Placental epithelial cell (primary cell): ENCODE measurements around the gene DCUN1D2. TPM values are rescaled to one million over a fixed set of nuclear protein-coding genes. Genes with fewer than 3 reads are reported as not detected.

ENCODE experiments used
- small RNA-seq: library from RNA; depleted of rRNA; stranded (forward); fragments of <200 nt; gene quantifications from one replicate; pipeline ENCODE3, GENCODE V24; 2012
- total RNA-seq: library from RNA; depleted of rRNA; stranded (reverse); fragments of >200 nt; gene quantifications from 2 replicates; pipeline ENCODE4 v1.2.3, GENCODE V29; 2012

The DCUN1D2 gene
- total RNA-seq, result 13.9 and 15.7 TPM in 2 replicates

DNA sequence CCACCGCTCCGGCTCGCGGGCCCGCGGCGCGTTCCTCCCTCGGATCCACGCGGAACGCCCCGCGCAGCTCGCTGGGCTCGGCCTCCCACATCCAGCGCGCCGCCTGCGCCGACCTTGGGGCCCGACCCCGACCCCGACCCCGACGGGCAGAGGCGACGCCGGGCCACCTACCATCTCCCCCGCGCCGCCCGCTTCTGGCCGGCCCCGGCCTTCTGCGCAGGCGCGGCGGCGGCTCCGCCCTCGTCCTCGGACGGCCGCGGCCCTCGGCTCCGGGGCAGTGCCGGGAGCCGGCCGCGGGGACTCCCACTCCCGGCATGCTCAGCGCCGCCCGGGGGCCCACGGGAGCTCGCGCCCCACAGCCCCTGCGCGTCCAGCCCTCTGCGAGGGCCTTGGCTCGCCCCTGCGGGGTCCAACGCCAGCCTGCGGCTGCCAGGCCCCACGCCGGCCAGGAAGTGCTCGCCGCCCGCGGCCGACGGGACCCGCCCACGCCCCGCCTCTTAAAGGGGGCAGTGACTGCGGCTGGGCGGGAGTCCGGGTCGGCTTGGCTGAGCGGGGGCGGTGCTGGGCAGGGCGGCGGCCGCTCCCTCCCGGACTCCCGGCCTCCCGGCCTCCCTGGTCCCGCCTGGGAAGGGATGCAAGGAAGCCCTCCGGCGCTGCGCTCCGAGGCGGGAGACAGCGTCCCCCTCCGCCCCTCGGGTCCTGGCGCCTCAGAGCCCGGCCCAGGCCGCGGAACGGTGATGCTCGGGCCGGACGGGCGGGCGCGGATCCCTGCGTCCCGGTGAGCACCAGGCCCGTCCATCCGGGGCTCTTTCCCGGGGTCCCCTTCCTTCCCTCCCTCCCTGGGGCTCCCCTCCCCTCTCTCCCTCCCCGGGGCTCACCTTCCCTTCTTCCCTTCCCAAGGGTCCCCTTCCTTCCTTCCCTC, at the start of gene DCUN1D2:
Gene DCUN1D2, minus strand, starts transcription at position 216 of the 922 bp plus-strand sequence. Its CDS starts 42 bp downstream, at position 174.

DNA sequence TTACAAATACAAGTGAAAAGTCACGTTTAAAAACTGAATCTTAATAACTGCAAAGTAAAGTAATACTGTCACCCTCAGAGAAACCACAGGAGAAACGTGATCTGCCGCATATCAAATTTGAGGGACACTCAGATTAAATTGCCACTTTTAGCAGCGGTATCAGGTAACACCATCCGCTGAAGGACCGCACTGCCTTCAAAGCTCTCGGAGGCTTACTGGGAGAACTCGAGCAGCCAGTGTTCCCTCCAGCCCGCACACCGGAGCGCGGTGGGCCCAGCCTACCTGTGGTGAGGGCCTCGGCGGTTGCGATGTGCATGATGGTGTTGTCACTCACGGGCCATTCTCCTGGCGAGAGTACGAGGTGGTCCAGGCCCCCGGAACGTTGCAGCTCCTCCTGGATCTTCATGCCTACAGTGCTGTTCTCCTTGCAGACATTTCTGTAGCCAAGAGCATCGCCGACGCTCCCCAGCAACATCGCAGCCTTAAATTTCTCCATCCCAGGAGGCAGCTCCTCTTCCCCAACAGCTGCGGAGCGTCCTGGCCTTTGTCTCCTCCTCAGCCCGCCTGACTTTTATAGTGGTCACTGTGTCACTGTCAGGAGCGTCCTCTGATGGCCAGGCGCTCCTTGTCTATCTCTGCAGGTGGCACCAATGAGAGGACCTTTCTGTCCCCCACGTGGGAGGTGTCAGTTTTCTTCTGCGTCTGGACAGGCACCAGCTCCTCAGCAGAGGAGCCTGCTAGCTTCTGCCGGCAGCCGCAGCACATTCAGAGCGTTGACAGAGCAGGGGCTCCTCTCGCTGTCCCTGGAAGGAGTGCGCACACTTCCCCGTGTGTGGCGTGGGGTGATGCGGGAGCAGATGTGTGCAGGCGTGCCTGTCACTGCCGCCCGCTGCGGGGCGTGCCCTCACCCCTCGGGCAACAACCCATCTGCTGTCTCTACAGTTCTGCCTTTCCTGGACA, 37.3 kb downstream of the DCUN1D2 start, which contains the start of gene ADPRHL1:
Gene ADPRHL1, minus strand, starts transcription at position 547 of the 960 bp plus-strand sequence. Its CDS starts 51 bp downstream, at position 496.

Small RNA genes lying within 50 kb of the gene (small RNA-seq; reads per million reads assigned to genes)
- 0.37 reads per million, percentile 15 among the genes with 10 or more reads in this experiment for gene RNU1-16P

Other genes starting within 250 kb of the DCUN1D2 start
- 141 and 171 TPM in 2 replicates for gene LAMP1, start 193.5 kb downstream of the DCUN1D2 start, total RNA-seq
- gene GRTP1, start 126.6 kb downstream of the DCUN1D2 start, total RNA-seq, result 13.2 and 14.9 TPM in 2 replicates
- gene ADPRHL1, start 37.2 kb downstream of the DCUN1D2 start, total RNA-seq, result 4.7 and 11.2 TPM in 2 replicates
- 35.7 and 67.0 TPM in 2 replicates for gene TFDP1, start 94.0 kb upstream of the DCUN1D2 start, total RNA-seq
- not detected in 2 replicates for gene ATP4B, start 167.5 kb upstream of the DCUN1D2 start, total RNA-seq
- under 0.01 TPM in 1 of 2 replicates, not detected in the other for gene GRK1, start 176.5 kb upstream of the DCUN1D2 start, total RNA-seq